GM23248 (cell line): ENCODE data around the gene PARD3B. TPM values are rescaled to one million over a fixed set of nuclear protein-coding genes. Genes with fewer than 3 reads are reported as not detected.

Experiments
- DNase-seq: peaks from one replicate; pipeline ENCODE4 v3.0.0-alpha.2; 2015
- H2AFZ ChIP-seq: fragments of 200-600 bp; sonication (generic); 2 replicates; pipeline ENCODE4 v1.6.1; 2016; ENCODE audit warnings: antibody characterized with exemption
- H3F3A ChIP-seq: fragments of 200-600 bp; sonication (generic); 2 replicates; pipeline ENCODE4 v1.6.1; 2016; ENCODE audit warnings: mild to moderate bottlenecking, antibody characterized with exemption, mixed run types; ENCODE audit not compliant: insufficient read depth
- H3K27ac ChIP-seq: fragments of 200-600 bp; sonication (generic); 2 replicates; pipeline ENCODE4 v1.5.1; 2016; ENCODE audit warnings: mild to moderate bottlenecking
- H3K27me3 ChIP-seq: fragments of 200-600 bp; sonication (generic); replicated peaks from 2 replicates; pipeline ENCODE4 v1.6.1; 2016; ENCODE audit warnings: mild to moderate bottlenecking; ENCODE audit not compliant: insufficient read depth
- H3K36me3 ChIP-seq: fragments of 200-600 bp; sonication (generic); 2 replicates; pipeline ENCODE4 v1.6.1; 2016; ENCODE audit warnings: low read depth, mild to moderate bottlenecking
- H3K4me1 ChIP-seq: fragments of 200-600 bp; sonication (generic); 2 replicates; pipeline ENCODE4 v1.6.1; 2016; ENCODE audit warnings: mild to moderate bottlenecking; ENCODE audit not compliant: insufficient read depth
- H3K4me2 ChIP-seq: fragments of 200-600 bp; sonication (generic); one replicate; pipeline ENCODE4 v1.6.1; 2016; ENCODE audit warnings: mild to moderate bottlenecking; ENCODE audit not compliant: unreplicated experiment
- H3K4me3 ChIP-seq: fragments of 200-600 bp; sonication (generic); 2 replicates; pipeline ENCODE4 v1.5.1; 2016; ENCODE audit warnings: mild to moderate bottlenecking
- H3K79me2 ChIP-seq: fragments of 200-600 bp; sonication (generic); 2 replicates; pipeline ENCODE4 v1.6.1; 2016; ENCODE audit warnings: mild to moderate bottlenecking; ENCODE audit not compliant: insufficient read depth
- H3K9ac ChIP-seq: fragments of 200-600 bp; sonication (generic); 2 replicates; pipeline ENCODE4 v1.6.1; 2016; ENCODE audit warnings: mild to moderate bottlenecking
- H3K9me2 ChIP-seq: fragments of 200-600 bp; sonication (generic); 2 replicates; pipeline ENCODE4 v1.6.1; 2016; ENCODE audit warnings: mixed run types, mild to moderate bottlenecking, moderate library complexity; ENCODE audit not compliant: insufficient read depth
- H3K9me3 ChIP-seq: fragments of 200-600 bp; sonication (generic); one replicate; pipeline ENCODE4 v1.6.1; 2017; ENCODE audit warnings: low read depth
- H4K20me1 ChIP-seq: fragments of 200-600 bp; sonication (generic); 2 replicates; pipeline ENCODE4 v1.6.0; 2016; ENCODE audit not compliant: insufficient read depth
- EZH2 ChIP-seq: fragments of 200-600 bp; sonication (generic); IDR thresholded peaks from 2 replicates; pipeline ENCODE4 v1.6.1; 2018; ENCODE audit warnings: antibody characterized with exemption, mild to moderate bottlenecking; ENCODE audit not compliant: insufficient read depth, poor library complexity, severe bottlenecking
- EZH2phosphoT487 ChIP-seq: fragments of 200-600 bp; sonication (generic); IDR thresholded peaks from 2 replicates; pipeline ENCODE4 v1.6.1; 2018; ENCODE audit warnings: antibody characterized with exemption, moderate library complexity, mild to moderate bottlenecking, low read depth; ENCODE audit not compliant: insufficient read depth
- WGBS, 2 experiments: methylation state at CpG; one replicate each; pipeline ENCODE4 v1.1.6; 2015 to 2017; ENCODE audit warnings: low lambda C conversion rate in 2 of 2, low coverage in 1 of 2; ENCODE audit errors: missing lambda C conversion rate in 2 of 2; 5-methylcytosine and 5-hydroxymethylcytosine counted together
- in situ Hi-C: fragments of 300-500 bp; cut with MboI; formaldehyde crosslinking; loops from 2 replicates; pipeline ENCODE4 v1.15.0; 2020
- polyA plus RNA-seq: library from polyadenylated mRNA; unstranded; fragments of >200 nt; fragmentation: Nextera tagmentation; extraction: Ambion mirVana; gene quantifications from 2 replicates; pipeline ENCODE4 v1.2.1, GENCODE V29; 2016
- total RNA-seq: library from RNA; depleted of rRNA; stranded (reverse); fragments of >200 nt; shearing (Covaris generic); gene quantifications from 2 replicates; pipeline ENCODE4 v1.2.3, GENCODE V29; 2014

Gene PARD3B
- total and polyA plus RNA-seq, 2 experiments from 2014 or later, result 2.5 to 6.9 TPM

GRCh38 chr2:205010196-205010595 is 464.9 kb downstream of the PARD3B start:
- in situ Hi-C loops, result no loop called here
- no peak for DNase-seq
- Histone ChIP-seq H3K36me3 (no peaks in the 10 kb centered on the region), H3K79me2 (no peaks in the 10 kb centered on the region), H3K4me1 (no peaks in the 10 kb centered on the region), H3K4me2 (no peak overlapping the region), H4K20me1 (no peaks in the 10 kb centered on the region), H3K27me3 (no peaks in the 10 kb centered on the region), H3F3A (no peaks in the 10 kb centered on the region), H3K27ac (no peak overlapping the region), H3K4me3 (no peak overlapping the region), H2AFZ (no peak overlapping the region), H3K9me2 (no peaks in the 10 kb centered on the region), H3K9me3 (no peaks in the 10 kb centered on the region), H3K9ac (no peak overlapping the region)
- TF ChIP-seq EZH2 (no peak), EZH2phosphoT487 (no peak)
- 0% methylated on average over 1 of the region's 1 CpG for WGBS, 2 experiments

- Histone ChIP-seq H3K9me3 (no peaks in the 10 kb centered on the region), H3F3A (no peaks in the 10 kb centered on the region), H2AFZ (no peak overlapping the region), H3K27me3 (no peaks in the 10 kb centered on the region), H3K4me1 (no peaks in the 10 kb centered on the region), H3K4me3 (no peak overlapping the region), H3K79me2 (no peaks in the 10 kb centered on the region), H3K36me3 (no peaks in the 10 kb centered on the region), H3K9me2 (no peaks in the 10 kb centered on the region), H4K20me1 (no peaks in the 10 kb centered on the region), H3K4me2 (no peak overlapping the region), H3K9ac (no peak overlapping the region), H3K27ac (no peak overlapping the region)
- in situ Hi-C loops, result no loop called here
- no peak for DNase-seq
- WGBS, 2 experiments, result 76 to 83% methylated on average over 2 of the region's 2 CpGs
- no peak for TF ChIP-seq EZH2
- no peak for TF ChIP-seq EZH2phosphoT487
These were observed 465.8 kb downstream of the PARD3B start for GRCh38 chr2:205011031-205011430.

- Histone ChIP-seq H2AFZ (no peak overlapping the region), H3K36me3 (no peaks in the 10 kb centered on the region), H3K9ac (no peak overlapping the region), H3K4me1 (no peaks in the 10 kb centered on the region), H3K9me2 (no peaks in the 10 kb centered on the region), H3K27ac (no peak overlapping the region), H3K79me2 (no peaks in the 10 kb centered on the region), H3F3A (no peaks in the 10 kb centered on the region), H3K27me3 (no peaks in the 10 kb centered on the region), H3K9me3 (no peaks in the 10 kb centered on the region), H4K20me1 (no peaks in the 10 kb centered on the region), H3K4me2 (no peak overlapping the region), H3K4me3 (no peak overlapping the region)
- WGBS, 2 experiments, result 48 to 51% methylated on average over 8 of the region's 8 CpGs
- DNase-seq, result no peak
- in situ Hi-C loops, result no loop called here
- no peak for TF ChIP-seq EZH2
- TF ChIP-seq EZH2phosphoT487, result no peak
These were observed 467.7 kb downstream of the PARD3B start for GRCh38 chr2:205012961-205013360.

GRCh38 chr2:205013586-205013985 is 468.3 kb downstream of the PARD3B start:
- H4K20me1 ChIP-seq, result no peaks in the 10 kb centered on the region
- no peak overlapping the region for H2AFZ ChIP-seq
- TF ChIP-seq EZH2phosphoT487 (no peak), EZH2 (no peak)
- H3K79me2 ChIP-seq, result no peaks in the 10 kb centered on the region
- H3F3A ChIP-seq, result no peaks in the 10 kb centered on the region
- in situ Hi-C loops, result no loop called here
- H3K9ac ChIP-seq, result no peak overlapping the region
- no peaks in the 10 kb centered on the region for H3K9me3 ChIP-seq
- H3K4me1 ChIP-seq, result no peaks in the 10 kb centered on the region
- H3K36me3 ChIP-seq, result no peaks in the 10 kb centered on the region
- DNase-seq, result no peak
- H3K9me2 ChIP-seq, result no peaks in the 10 kb centered on the region
- H3K4me3 ChIP-seq, result no peak overlapping the region
- H3K4me2 ChIP-seq, result no peak overlapping the region
- 94 to 96% methylated on average over 3 of the region's 3 CpGs for WGBS, 2 experiments
- no peak overlapping the region for H3K27ac ChIP-seq
- no peaks in the 10 kb centered on the region for H3K27me3 ChIP-seq

GRCh38 chr2:205014201-205014600 is 468.9 kb downstream of the PARD3B start:
- H3K9ac ChIP-seq, result no peak overlapping the region
- no peak for DNase-seq
- H3K9me2 ChIP-seq, result no peaks in the 10 kb centered on the region
- WGBS, 2 experiments, result 89 to 94% methylated on average over 2 of the region's 2 CpGs
- H3K36me3 ChIP-seq, result no peaks in the 10 kb centered on the region
- H3K79me2 ChIP-seq, result no peaks in the 10 kb centered on the region
- no peak overlapping the region for H2AFZ ChIP-seq
- H3K27me3 ChIP-seq, result no peaks in the 10 kb centered on the region
- H3K4me3 ChIP-seq, result no peak overlapping the region
- TF ChIP-seq EZH2 (no peak), EZH2phosphoT487 (no peak)
- no peaks in the 10 kb centered on the region for H3K9me3 ChIP-seq
- H3F3A ChIP-seq, result no peaks in the 10 kb centered on the region
- H3K27ac ChIP-seq, result no peak overlapping the region
- no peaks in the 10 kb centered on the region for H3K4me1 ChIP-seq
- no peaks in the 10 kb centered on the region for H4K20me1 ChIP-seq
- no peak overlapping the region for H3K4me2 ChIP-seq
- in situ Hi-C loops, result no loop called here
